NCI-H1417 (cell line): ENCODE results near the gene DCXR.
A peak's percentile ranks its signal among the peaks of the same experiment; 100 is the strongest.

Experiments used
- DNase-seq, 3 experiments: peaks; one replicate each; lab custom pipeline; 2025; lab: John Stamatoyannopoulos, UW

DCXR gene

DNA sequence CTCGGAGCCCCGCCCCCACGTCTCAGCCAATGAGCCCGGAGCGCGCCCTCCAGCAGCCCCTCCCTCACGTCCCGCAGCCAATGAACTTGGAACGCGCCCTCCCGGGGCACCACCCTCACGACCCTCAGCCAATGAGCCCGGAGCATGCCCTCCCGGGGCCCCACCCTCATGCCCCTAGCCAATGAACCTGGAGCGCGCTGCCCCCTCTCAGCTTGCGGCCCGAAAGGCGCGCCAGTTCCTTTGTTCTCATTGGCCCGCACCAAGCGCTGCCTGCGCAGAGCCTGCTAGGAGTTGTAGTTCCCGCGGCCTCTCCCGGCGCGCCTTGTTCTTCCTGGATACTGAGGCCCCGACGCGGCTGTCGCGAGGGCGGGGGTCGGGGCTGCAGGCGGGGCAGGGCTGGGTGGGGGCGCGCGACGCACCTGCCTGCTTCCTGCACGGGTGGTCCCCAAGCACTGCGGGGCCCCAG lies 14.5 kb downstream of the DCXR start, which contains the start of gene LRRC45:
Gene LRRC45, plus strand, starts transcription at position 325 of the 466 bp plus-strand sequence. CDS start 339 bp downstream, outside the sequence.
- peak; percentile 99 to 100 (median 99) for DNase-seq

DNA sequence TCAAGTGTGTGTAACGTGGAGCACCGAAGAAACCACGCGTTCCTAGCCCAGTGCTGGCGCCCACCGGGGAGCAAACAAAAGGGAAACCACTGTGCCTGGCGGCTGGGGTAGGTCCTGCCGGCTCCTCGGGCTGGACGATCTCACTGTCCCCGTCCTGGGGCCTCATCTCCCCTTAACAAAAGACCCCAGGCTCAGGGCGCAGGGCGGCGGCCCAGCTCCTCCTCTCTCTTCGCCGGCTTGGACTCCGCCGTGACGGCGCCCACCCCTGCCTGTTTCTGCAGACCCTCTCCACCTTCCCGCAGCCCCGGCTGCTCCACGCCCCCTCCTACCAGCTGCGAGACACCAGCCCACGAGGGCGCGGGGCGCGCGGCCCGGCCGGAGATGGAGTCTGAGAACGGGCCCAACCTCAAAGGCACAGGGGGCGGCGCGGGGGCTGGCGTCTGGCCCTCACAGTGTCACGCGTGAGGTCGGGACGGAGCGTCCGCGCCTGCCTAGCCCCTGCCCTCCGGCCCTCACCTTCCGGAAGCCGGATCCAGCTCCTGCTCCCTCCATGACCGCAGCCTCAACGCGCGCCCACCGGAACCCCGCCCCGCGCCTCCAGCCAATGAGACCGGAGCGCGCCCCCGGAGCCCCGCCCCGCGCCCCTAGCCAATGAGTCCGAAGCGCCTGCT lies 15.1 kb downstream of the DCXR start, which contains the start of gene CENPX:
Gene CENPX, minus strand, starts transcription at position 569 of the 671 bp plus-strand sequence. Its CDS starts 17 bp downstream, at position 552.
- no peak for DNase-seq

DNA sequence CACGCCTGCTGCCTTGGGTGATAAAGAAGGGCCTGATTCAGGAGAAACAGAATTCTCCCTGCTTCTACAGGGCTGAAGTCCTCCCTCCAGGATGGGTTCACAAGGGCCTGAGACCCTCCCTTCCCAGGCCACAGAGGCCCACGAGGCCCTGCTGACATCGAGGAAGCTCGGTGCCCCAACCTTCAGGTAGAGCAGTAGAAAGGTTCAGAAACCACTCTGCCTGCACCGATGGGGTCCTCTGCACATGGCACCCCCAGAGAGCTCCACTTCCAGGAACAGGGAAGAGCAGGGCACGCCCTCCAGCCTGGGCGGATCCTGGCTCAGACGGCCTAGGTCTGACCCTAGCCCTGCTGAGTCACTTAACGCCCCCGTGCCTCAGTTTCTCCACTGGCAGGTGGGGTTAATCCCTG lies 15.6 kb downstream of the DCXR start:
- peak in 1 of 3 experiments; percentile 45 for DNase-seq

DNA sequence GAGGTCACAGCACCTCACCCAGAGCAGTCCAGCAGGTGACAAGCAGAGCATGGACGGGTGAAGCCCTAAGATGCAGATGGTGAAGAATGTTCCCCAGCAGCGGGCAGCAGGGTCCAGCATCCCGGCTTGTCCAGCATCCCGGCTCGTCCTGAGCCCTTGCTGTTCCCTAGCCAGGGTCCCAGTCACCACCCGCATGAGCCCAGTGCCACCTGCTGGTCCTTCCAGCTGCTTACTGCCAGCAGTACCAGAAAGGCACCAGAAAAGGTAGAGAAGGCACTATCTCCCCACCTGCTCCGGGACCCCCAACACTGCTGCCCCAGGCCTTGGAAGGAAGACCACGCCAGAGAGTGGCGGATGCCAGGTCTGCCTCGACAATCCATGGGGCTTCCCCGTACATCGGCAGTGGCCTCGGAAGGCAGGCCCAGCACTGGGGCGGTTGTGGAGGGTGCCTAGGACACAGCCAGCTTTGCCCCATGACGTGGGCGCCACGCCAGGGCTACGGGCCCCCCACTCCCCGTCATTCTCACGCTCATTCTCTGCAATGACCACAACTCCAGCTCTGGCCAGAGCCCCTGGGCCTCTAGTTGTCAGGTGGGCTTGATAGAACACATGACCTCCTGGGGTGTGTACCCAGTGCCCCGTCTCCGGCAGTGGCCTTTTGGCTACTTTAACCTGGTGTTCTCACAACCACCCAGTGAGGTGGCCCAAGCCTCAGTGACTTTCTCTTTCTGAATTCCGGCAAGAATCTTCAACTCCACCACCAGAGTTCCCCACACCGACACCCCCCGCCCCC lies 16.2 kb downstream of the DCXR start:
- peak in 2 of 3 experiments; percentile 36 to 55 for DNase-seq

DNA sequence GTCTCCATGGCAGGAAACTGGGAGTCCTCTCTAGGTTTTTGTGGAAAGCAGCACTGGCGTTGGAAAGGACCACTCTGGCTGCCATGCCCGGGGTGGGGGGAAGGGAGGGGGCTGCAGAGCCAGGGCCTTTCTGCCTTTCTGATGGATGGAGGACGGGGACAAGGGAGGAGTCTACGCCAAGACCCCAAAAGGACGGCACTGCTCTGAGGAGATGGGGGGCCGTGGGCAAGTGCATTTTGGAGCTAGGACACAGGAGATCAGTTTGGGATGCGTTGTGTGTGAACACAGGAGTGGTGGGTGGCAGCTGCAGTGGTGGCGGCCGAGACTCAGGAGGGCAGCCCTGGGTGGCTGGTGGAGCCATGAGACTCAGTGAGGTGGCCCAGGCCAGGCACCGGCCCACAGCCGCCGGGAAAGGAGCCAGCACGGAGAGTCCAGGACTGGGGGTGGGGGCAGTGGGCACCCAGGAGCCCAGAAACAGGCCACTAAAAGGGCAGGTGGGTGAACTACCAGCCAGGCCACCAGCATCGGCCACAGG lies 16.9 kb downstream of the DCXR start:
- DNase-seq = no peak

DNA sequence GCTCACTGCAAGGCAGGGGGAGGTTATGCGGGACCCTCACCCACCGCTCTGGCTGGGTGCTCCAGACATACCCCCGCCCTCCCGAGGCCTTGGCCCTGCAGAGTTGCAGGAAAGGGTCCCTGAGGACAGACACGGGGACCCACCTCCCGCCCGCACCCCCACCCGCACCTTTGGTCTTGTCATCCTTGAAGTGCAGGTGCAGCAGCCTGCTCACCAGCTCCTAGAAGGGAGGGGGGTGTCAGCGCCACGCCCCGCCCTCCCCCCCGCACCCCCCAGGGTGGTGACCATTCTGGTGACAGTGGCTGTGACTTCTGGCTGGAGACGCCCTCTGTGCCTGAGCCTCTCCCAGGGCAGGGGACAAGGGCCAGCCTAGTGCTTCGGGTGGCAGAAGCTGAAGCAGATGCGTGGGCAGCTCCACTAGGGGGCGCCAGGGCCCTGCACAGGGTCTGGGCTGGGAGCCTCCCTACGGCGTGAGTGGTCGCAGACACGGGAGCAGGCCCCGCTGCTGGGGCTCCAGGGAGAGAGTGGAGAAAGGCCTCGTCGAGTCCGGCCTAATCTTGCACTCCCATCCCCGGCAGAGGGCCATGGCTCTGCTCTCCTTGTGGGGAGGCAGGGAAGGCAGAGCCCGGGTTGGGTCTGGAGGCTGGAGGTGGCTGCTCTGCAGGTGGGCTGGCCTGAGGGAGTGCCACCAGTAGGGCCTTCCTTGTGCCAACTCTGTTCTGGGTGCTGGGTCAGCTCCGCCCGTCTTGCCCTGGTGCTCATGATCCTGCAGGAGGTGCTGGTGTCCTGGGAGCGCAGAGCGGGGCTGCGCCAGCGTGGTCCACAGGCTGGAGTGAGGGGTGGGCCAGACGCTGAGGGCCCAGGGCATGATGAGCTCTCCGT lies 17.6 kb downstream of the DCXR start:
- peak; percentile 39 to 60 (median 49) for DNase-seq

DNA sequence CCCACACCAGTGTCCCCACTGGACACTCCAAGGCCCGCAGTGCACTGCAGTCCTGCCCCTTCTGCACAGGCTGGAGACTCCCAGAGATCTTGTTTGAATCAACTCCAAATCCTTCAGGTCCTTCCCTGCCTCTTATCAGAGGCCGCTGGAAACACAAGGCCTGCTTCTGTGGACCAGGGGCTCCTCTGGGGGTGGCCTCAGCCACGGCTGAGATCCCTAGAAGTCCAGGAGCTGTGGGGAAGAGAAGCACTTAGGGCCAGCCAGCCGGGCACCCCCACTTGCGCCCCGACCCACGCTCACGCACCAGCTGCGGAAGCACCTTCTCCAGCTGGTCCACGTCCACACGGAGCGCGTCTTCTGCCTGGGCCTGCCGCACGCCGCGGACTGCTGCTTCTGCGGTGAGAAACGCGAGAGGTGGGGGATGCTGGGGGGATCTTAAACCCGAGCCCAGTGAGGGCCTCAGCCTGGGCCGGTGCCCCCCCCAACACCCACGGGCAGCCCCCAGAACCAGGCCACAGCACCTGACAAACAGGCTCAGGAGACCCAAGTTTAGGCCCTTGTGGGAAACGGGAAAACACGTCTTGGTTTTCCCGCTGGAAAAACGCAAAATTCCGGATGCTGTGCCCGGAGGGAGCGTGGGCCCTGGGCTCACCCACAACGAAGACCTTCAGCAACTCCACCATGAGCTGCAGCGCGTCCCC lies 18.4 kb downstream of the DCXR start:
- DNase-seq = no peak

DNA sequence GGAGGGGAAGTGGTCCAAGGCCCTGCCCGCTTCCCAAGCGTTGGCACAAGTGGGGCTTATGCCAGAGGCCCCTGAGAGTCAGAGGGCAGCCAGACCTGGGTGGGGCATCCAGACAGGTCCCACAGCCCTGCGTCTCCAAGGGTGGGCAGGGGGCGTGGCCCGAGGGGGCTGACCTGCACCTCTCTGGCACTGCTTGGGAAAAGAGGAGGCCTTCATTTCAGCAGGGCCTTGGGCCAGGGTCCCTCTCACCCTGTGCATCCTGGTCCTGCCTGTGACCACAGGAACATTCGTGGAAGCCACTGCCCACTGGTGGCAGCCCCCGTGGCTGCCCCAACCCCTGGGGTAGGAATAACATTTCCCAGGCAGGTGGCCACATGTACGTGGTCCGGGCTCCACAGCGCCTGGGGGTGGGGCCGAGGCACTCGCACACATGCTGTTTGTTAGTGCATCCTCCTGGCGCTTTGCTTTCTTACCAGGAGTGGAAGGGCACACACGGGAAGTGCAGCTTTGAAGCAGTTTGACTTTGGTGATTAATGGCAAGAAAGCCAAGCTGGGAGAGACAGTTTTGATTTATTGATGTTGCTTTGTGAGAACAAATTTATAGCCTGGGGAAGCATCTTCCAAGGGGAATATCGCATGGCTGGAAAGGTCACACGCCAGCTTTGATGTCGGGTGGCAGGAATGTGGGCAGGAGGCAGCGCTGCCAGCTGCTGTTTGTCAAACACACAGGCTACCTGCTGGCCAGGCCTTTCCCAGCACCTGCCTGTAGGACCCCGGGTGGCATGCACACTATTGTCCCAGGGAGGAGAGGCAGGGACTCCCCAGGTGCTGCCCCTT lies 19.1 kb downstream of the DCXR start:
- peak in 2 of 3 experiments; percentile 92 to 95 for DNase-seq

DNA sequence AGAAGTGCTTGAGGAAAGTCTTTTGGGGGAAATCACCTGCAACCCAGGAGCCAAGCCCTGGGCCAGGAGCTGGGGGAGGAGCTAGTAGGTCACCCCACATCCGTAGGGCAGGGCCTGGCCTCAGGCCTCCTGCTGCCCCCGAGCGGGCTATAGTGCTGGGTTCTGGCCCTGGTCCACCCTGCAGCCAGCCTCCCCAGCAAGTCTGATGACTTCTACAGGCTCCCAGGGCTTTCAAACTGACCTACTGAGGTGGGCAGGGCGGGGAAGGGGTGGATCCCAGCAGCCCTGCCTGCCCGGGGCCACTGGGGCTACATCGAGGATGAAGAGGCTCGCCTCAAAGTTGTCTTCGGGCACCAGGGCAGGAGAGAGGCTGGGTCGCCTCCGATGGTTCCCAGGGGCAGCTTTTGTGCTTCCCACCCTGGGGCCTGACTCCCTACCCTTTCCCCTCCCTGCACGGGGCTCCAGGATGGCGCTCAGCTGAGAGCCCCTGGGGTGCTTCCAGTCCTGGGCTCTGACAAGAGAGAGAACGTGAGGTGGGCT lies 19.8 kb downstream of the DCXR start:
- DNase-seq = peak in 1 of 3 experiments; percentile 38

DNA sequence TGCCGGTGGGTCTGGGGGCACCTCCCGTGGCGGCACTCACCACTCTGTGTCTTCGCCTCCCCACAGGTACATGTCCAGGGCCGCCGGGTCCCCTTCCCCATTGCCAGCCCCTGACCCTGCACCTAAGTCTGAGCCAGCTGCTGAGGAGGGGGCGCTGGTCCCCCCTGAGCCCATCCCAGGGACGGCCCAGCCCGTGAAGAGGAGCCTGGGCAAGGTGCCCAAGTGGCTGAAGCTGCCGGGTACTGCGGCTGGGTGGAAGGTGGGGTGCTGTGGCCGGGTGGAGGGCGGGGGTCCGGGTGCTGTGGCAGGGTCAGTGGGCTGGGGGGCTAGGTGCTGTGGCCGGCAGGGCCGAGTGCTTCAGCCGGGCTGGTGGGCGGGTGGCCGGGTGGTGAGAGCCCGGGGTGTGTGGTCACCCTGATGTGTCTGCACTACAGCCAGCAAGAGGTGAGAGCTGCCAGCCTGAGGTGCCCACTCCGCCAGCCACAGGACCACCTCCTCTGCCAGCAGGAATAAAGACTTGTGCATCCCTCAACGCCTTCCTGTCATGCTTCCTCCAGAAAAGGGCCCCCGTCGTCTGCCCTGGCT lies 20.5 kb downstream of the DCXR start:
- DNase-seq = no peak

DNA sequence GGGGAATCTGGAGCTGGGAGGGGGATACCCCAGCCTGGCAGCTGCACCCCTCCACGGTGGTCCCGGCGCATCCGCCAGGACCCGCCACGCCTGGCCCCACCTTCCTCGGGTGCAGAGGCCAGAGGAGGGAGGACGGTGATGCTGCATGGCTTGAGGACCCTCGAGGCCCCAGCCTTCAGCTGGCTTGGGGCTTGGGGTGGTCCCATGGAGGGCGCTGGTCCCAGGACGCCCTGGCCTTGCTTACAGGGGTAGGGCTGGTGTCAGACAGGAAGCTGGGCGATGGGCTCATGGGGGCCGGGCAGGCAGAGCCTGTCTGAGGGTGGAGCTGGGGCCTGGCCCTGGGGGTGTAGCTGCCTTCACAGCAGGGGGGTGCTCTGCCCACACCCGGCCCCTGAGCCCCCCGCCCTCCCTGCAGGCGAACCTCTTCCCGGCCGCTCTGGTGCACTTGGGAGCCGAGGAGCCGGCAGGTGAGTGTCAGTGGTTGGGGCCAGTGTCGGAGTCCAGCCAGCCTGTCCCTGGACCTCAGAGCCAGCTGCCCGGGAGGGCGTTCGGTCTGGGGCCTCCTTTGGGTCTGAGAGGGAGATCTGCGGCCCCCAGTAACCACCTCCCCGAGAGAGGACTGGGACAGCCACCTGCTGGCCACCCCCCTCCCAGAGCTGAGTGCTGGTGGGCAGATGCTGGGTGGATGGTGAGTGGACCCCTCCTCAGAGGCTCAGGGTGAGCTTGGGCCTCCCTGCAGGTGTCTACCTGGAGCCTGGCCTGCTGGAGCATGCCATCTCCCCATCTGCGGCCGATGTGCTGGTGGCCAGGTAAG lies 21.2 kb downstream of the DCXR start:
- no peak for DNase-seq

DNA sequence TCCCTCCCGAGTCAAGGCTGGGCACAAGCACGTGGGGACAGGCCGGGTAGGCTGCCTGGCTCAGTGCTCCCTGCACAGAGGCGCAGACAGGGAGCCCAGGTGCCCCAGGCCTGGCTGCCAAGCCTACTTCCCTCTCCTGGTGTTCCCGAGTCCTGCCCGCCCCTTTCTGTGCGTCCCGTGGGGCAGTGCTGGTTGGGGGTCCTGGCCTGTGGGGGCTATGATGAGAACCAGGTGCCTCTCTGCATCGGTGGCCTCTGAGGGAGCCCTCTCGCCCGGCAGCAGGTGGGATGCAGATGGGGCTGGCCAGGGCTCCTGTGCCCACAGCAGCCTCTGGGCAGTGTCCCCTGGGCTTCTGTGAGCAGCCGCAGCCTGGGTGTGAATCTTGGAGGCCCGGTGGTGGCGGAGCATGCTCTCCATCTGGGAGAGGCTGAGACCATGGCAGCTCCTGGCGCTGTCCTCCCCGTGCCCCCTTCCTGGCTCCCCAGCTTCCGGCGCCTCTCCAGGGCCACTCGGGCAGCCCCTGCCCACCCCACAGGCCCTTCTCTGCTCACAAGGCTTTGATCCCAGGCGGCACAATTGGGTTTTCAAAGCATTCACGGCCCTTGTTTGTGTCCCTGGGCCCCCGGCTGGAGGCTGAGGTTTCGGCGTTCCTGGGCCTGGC lies 22.1 kb downstream of the DCXR start:
- DNase-seq = no peak

DNA sequence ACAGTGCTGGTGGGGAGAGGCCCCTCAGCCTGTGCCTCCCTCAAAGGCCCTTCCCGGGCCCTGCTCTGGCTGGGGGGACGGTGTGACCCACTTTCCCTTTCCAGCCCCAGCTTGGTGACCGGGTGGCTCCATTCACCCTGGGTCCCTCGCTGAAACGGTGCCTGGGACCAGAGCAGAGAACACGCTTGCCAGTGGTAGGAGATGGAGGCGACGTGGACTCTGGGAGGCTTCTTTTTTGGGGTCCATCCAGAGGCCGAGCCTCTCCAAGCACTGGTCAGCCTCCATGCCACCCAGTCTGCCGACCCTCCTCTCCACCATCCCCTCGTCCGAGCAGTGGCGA lies 22.6 kb downstream of the DCXR start:
- no peak for DNase-seq

DNA sequence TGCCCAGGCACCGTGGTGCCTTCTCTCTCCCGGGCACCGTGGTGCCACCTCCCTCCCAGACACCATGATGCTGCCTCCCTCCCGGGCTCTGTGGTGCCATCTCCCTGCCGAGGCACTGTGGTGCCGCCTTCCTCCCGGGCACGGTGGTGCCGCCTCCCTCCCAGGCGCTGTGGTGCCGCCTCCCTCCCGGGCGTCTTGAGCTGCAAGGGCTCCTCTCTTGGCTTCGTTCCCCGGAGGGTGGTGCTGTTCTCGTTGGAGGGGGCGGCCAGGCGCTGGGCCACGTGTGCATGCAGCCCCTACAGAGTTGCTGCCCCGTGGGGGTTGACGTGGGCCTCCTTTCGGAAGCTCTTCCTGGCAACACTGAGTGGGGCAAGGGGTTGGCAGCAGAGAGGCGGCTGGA lies 23.1 kb downstream of the DCXR start:
- DNase-seq = no peak

DNA sequence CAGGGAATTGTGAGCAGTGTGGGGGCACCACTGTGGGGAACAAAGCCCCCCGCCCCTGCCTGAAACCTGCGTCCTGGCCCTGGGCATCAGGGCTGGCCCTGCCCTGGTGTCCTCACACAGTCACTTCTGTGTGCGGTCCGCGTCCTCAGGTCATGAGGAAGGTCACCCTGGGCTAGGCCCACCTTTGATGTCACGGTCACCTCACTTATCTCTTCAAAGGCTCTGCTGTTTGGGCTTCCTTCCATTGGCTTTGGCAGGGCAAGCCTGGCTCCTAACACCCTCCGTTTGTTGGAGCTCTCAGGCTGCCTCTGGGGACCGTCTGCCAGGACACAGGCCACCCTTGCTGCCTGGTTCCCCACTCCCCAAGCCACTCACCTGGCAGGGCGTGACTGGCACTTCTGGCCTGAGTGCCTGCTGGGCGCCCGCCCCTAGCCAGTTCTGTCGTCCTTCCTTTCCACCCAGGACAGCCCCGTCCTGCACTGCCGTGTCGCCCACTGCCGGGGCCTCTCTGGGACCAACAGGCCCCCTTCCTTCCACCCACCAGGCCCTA lies 23.6 kb downstream of the DCXR start:
- DNase-seq = no peak

DNA sequence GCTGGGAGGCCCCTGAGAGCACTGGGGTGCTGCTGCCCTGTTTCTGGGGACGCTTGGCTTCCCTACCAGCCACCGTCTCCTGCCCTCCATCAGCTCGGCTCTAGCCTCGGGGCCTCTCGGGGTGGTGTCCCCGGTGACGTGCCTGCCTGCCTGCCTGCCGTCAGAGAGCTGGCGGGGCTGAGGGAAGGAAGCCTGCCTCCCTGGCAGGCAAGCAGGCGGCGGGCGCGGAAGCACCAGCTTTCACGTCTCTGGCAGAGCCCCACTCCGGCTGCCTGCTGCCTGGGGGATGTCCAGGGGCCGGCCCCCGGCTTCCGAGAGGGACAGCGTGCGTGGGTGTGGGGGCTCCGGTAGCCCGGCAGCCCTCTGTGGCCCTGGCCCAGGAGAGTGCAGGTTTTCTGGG lies 24.2 kb downstream of the DCXR start:
- DNase-seq = peak in 2 of 3 experiments; percentile 39 to 54

DNA sequence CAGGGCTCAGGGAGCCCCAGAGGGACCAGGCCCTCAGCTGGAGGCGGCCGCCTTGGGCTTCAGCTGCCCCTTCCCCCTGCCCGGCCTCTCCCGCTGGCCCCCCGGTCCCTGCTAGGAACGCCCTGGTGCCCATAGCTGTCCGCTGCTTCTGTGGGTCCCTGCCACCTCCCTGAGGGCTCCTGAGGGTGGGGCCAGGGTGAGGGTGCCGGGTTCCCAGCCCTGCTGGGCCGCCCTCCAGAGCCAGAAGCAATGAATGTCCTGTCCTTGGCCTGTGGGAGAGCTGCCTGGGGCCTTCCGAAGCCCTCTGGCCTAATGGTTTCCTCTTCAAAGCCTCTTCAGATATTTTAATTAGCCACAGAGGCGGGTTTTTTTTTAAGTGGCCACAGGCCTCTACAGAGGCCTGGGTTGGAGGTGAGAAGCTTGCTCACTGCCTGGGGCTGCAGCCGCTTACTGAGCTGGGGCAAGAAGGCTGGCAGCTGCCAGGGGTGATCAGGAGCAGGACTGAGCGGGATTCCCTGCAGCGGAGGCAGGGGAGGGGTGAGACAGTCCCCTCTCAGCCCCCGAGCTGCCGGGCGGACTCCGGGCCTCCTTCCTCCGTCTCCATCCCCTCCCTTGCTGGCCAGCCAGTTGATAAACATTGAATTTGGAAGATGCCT lies 24.7 kb downstream of the DCXR start:
- peak; percentile 68 to 89 (median 71) for DNase-seq
